GM12878 (cell line): ENCODE measurements around the gene NTRK3. TPM values are rescaled to one million over a fixed set of nuclear protein-coding genes. Genes with fewer than 3 reads are reported as not detected.

Experiments used
- ATAC-seq: fragments of 200-7000 bp; cut with Tn5 transposase; 3 replicates; pipeline ENCODE4 v1.9.1; 2020; ENCODE audit warnings: mild to moderate bottlenecking, moderate library complexity
- BruUV-seq: library from RNA; stranded (reverse); fragments of 400-500 nt; replicated peaks from 2 replicates; lab custom pipeline; 2021; lab: Mats Ljungman, UMichigan
- CTCF ChIA-PET: fragments of 300-600 bp; sonication (Branson Sonifier 250); formaldehyde crosslinking; extraction: SDS; loops from one replicate; lab custom pipeline; 2021; ENCODE audit warnings: inconsistent platforms; lab: Yijun Ruan, JAX
- POLR2A ChIA-PET: fragments of 350-600 bp; formaldehyde crosslinking; extraction: SDS; loops from one replicate; lab custom pipeline; 2021; ENCODE audit warnings: inconsistent platforms; lab: Charles Lee
- RAD21 ChIA-PET: fragments of 300-600 bp; sonication (Branson Sonifier 250); formaldehyde crosslinking; loops from one replicate; lab custom pipeline; 2023; ENCODE audit warnings: antibody characterized with exemption; ENCODE audit not compliant: unreplicated experiment; lab: Charles Lee
- SMC1A ChIA-PET: fragments of 300-600 bp; sonication (Branson Sonifier 250); formaldehyde crosslinking; loops from one replicate; lab custom pipeline; 2023; ENCODE audit not compliant: unreplicated experiment, uncharacterized antibody; lab: Charles Lee
- DNase-seq: peaks from one replicate; pipeline ENCODE4 v3.0.0-alpha.2; 2011; ENCODE audit warnings: low read depth, low spot score
- FAIRE-seq: peaks from 3 replicates; lab custom pipeline; 2011; peaks lifted over from hg19 to GRCh38; lab: Jason Lieb, UNC
- H2AFZ ChIP-seq: 2 replicates; pipeline ENCODE4 v1.6.0; 2011; ENCODE audit warnings: low read depth, low read length, control low read depth; ENCODE audit not compliant: control insufficient read depth
- H3K27ac ChIP-seq: 2 replicates; pipeline ENCODE4 v1.5.1; 2011; ENCODE audit warnings: control low read depth; ENCODE audit not compliant: control insufficient read depth, insufficient read depth
- H3K27me3 ChIP-seq, 2 experiments: replicated peaks in 1 of 2; 2 replicates each; pipeline versions ENCODE4 v1.6.0 to v1.6.1; 2011; ENCODE audit warnings: low read length in 1 of 2; ENCODE audit not compliant: control insufficient read depth in 2 of 2, insufficient read depth in 2 of 2
- H3K36me3 ChIP-seq, 2 experiments: 2 replicates each; pipeline ENCODE4 v1.5.1; 2011; ENCODE audit warnings: low read length in 1 of 2; ENCODE audit not compliant: control insufficient read depth in 2 of 2, insufficient read depth in 2 of 2
- H3K4me1 ChIP-seq: 2 replicates; pipeline ENCODE4 v1.6.1; 2011; ENCODE audit warnings: mild to moderate bottlenecking, low read length, moderate library complexity, mixed read lengths; ENCODE audit not compliant: control insufficient read depth, insufficient read depth
- H3K4me2 ChIP-seq: 2 replicates; pipeline ENCODE4 v1.6.0; 2011; ENCODE audit warnings: control low read depth; ENCODE audit not compliant: control insufficient read depth, insufficient read depth
- H3K4me3 ChIP-seq: fragments of 200-600 bp; sonication (generic); 2 replicates; pipeline ENCODE4 v1.5.1; 2016
- H3K79me2 ChIP-seq: 2 replicates; pipeline ENCODE4 v1.6.0; 2011; ENCODE audit warnings: low read length; ENCODE audit not compliant: control insufficient read depth, insufficient read depth
- H3K9ac ChIP-seq: 2 replicates; pipeline ENCODE4 v1.8.0; 2011; ENCODE audit warnings: low read length, control low read depth, mixed read lengths; ENCODE audit not compliant: control insufficient read depth, insufficient read depth
- H3K9me3 ChIP-seq: replicated peaks from 3 replicates; pipeline ENCODE4 v1.5.1; 2011; ENCODE audit warnings: mild to moderate bottlenecking, low read length; ENCODE audit not compliant: control insufficient read depth, insufficient read depth
- H4K20me1 ChIP-seq: 2 replicates; pipeline ENCODE4 v1.6.0; 2011; ENCODE audit not compliant: control insufficient read depth, insufficient read depth
- CHD1 ChIP-seq: IDR thresholded peaks from 2 replicates; pipeline ENCODE4 v1.6.1; 2012; ENCODE audit warnings: low read depth, low read length, improper control_type of control experiment
- EP300 ChIP-seq, 2 experiments: fragments of 150-350 bp in 1 of 2; IDR thresholded peaks; 2 replicates each; pipeline ENCODE4 v1.6.1; 2011 to 2012; ENCODE audit warnings: low read depth in 2 of 2, low read length in 2 of 2, borderline replicate concordance in 1 of 2, improper control_type of control experiment in 1 of 2, inconsistent platforms in 1 of 2; ENCODE audit not compliant: control insufficient read depth in 1 of 2
- FOS ChIP-seq: IDR thresholded peaks from 3 replicates; pipeline ENCODE4 v1.6.1; 2011; ENCODE audit warnings: borderline replicate concordance; ENCODE audit not compliant: insufficient read length; ENCODE audit errors: extremely low read depth
- HDAC6 ChIP-seq: fragments of 200-600 bp; sonication (generic); IDR thresholded peaks from one replicate; pipeline ENCODE4 v1.8.0; 2017; ENCODE audit warnings: antibody characterized with exemption; ENCODE audit not compliant: unreplicated experiment
- HDGF ChIP-seq: fragments of 450-650 bp; IDR thresholded peaks from 2 replicates; pipeline ENCODE4 v1.6.1; 2016; ENCODE audit warnings: antibody characterized with exemption
- NBN ChIP-seq: fragments of 450-650 bp; IDR thresholded peaks from 2 replicates; pipeline ENCODE4 v1.6.1; 2016
- NR2C1 ChIP-seq: fragments of 450-650 bp; IDR thresholded peaks from 2 replicates; pipeline ENCODE4 v1.6.1; 2017; ENCODE audit warnings: antibody characterized with exemption, mild to moderate bottlenecking, moderate library complexity
- PAX8 ChIP-seq: fragments of 450-650 bp; IDR thresholded peaks from 2 replicates; pipeline ENCODE4 v1.6.1; 2017; ENCODE audit warnings: mild to moderate bottlenecking, moderate library complexity
- PML ChIP-seq: IDR thresholded peaks from 2 replicates; pipeline ENCODE4 v1.6.1; 2012; ENCODE audit warnings: low read length, inconsistent platforms
- SIN3A ChIP-seq: IDR thresholded peaks from 2 replicates; pipeline ENCODE4 v1.6.1; 2012; ENCODE audit warnings: low read depth, low read length, improper control_type of control experiment
- TCF12 ChIP-seq: IDR thresholded peaks from 2 replicates; pipeline ENCODE4 v1.6.1; 2011; ENCODE audit warnings: low read depth, mild to moderate bottlenecking, low read length
- YBX1 ChIP-seq: fragments of 450-650 bp; IDR thresholded peaks from 2 replicates; pipeline ENCODE4 v1.6.1; 2016; ENCODE audit warnings: antibody characterized with exemption
- WGBS: methylation state at CpG from one replicate; pipeline ENCODE4 v1.1.6; 2016; ENCODE audit warnings: low lambda C conversion rate; ENCODE audit not compliant: insufficient replicate concordance, insufficient coverage; ENCODE audit errors: missing lambda C conversion rate; 5-methylcytosine and 5-hydroxymethylcytosine counted together
- in situ Hi-C: fragments of 300-500 bp; cut with MboI; formaldehyde crosslinking; loops from 9 replicates; pipeline ENCODE4 v1.14.3; 2018; ENCODE audit warnings: mixed read lengths
- intact Hi-C: fragments of 100-400 bp; cut with micrococcal nuclease; formaldehyde crosslinking; loops from one replicate; pipeline ENCODE4 v1.14.2; 2022; ENCODE audit not compliant: unreplicated experiment
- polyA plus RNA-seq, 11 experiments: library from polyadenylated mRNA; depleted of rRNA in 4 of 11; unstranded in 6 of 11; stranded (reverse) in 5 of 11; fragments of >200 nt; fragmentation: Nextera tagmentation in 4 of 11; fragmentation: Illumina TruSeq in 1 of 11; extraction: Ambion mirVana in 4 of 11; extraction: Trizol in 1 of 11; gene quantifications; 1 replicate in 1 of 11; 2 replicates in 10 of 11; pipeline versions ENCODE4 v1.2.1 to v1.2.3, GENCODE V29; 2011 to 2016; ENCODE audit warnings: inconsistent platforms in 2 of 11, missing spikeins in 2 of 11, low read depth in 1 of 11
- total RNA-seq, 4 experiments: library from RNA; depleted of rRNA in 3 of 4; stranded (reverse); fragments of >200 nt in 3 of 4; fragmentation: Illumina TruSeq in 1 of 4; extraction: Trizol in 1 of 4; gene quantifications; 2 replicates each; pipeline versions ENCODE4 v1.2.1 to v1.2.3, GENCODE V29; 2013 to 2021
- TF ChIP-seq, protein P1 (sequence below): fragments of 450-650 bp; IDR thresholded peaks from 2 replicates; pipeline ENCODE4 v1.6.1; 2017; ENCODE audit warnings: mild to moderate bottlenecking, moderate library complexity
- TF ChIP-seq, protein P2 (sequence below): IDR thresholded peaks from 2 replicates; pipeline ENCODE4 v1.6.1; 2012; ENCODE audit warnings: improper control_type of control experiment, low read depth, low read length; ENCODE audit not compliant: insufficient replicate concordance
- TF ChIP-seq, protein P3 (sequence below): fragments of 450-650 bp; IDR thresholded peaks from 2 replicates; pipeline ENCODE4 v1.6.1; 2017; ENCODE audit warnings: mild to moderate bottlenecking, low read depth, inconsistent platforms; ENCODE audit not compliant: poor library complexity, severe bottlenecking

Gene NTRK3
- total and polyA plus RNA-seq, 10 of the 15 experiments (the other 5 are each of a cell fraction or from before 2014, with no cell fraction given), result not detected

DNA sequence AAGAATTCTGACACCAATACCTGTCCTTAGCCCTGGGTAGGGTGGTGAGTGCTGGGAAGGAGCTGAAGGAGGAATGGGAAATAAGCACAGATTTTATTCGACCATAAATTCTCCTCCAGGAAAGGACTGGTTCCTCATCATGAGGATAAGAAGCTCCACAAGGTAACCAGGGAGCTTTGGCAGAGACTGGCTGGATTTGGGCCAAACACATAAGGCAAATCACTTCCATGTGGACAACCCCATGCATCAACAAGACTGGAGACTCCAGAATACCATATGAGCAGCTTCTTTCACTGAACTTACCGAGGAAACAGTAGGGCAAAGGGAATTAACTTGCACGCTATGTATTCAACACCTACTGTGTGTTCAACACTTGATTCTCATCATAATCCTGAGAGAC is 312.5 kb downstream of the NTRK3 start:
- H3K36me3 ChIP-seq, result no peaks in the 10 kb centered on the region
- no peak overlapping the region for H3K27ac ChIP-seq
- ChIA-PET POLR2A (no interaction called here), RAD21 (no interaction called here), SMC1A (no interaction called here), CTCF (no interaction called here)
- no peak overlapping the region for H3K9ac ChIP-seq
- H3K4me2 ChIP-seq, result no peak overlapping the region
- H3K4me1 ChIP-seq, result no peaks in the 10 kb centered on the region
- FAIRE-seq, result no peak
- H3K4me3 ChIP-seq, result no peak overlapping the region
- BruUV-seq, result no TSS peak
- in situ Hi-C loops, result no loop called here
- intact Hi-C loops, result no loop called here
- DNase-seq, result no peak
- H3K79me2 ChIP-seq, result no peaks in the 10 kb centered on the region
- ATAC-seq, result no peak
- no peak overlapping the region for H2AFZ ChIP-seq
- no peaks in the 10 kb centered on the region for H4K20me1 ChIP-seq
- H3K9me3 ChIP-seq, result no peaks in the 10 kb centered on the region
- 11% methylated on average over 3 of the region's 3 CpGs for WGBS
- H3K27me3 ChIP-seq, result no peaks in the 10 kb centered on the region; a peak in 1 of 4 replicates
- TF ChIP-seq EP300 (IDR thresholded peaks at IDR 0.05; ENCODE audit: borderline replicate concordance in 1 of 2, control insufficient read depth in 1 of 2, low read depth in 2 of 2, low read length in 2 of 2) (no peak), PAX8 (no peak), SIN3A (no peak), HDGF (no peak), TCF12 (no peak), CHD1 (no peak), FOS (no peak), PML (no peak), YBX1 (no peak), NR2C1 (no peak), NBN (no peak), HDAC6 (no peak)
- TF ChIP-seq, protein P1, sequence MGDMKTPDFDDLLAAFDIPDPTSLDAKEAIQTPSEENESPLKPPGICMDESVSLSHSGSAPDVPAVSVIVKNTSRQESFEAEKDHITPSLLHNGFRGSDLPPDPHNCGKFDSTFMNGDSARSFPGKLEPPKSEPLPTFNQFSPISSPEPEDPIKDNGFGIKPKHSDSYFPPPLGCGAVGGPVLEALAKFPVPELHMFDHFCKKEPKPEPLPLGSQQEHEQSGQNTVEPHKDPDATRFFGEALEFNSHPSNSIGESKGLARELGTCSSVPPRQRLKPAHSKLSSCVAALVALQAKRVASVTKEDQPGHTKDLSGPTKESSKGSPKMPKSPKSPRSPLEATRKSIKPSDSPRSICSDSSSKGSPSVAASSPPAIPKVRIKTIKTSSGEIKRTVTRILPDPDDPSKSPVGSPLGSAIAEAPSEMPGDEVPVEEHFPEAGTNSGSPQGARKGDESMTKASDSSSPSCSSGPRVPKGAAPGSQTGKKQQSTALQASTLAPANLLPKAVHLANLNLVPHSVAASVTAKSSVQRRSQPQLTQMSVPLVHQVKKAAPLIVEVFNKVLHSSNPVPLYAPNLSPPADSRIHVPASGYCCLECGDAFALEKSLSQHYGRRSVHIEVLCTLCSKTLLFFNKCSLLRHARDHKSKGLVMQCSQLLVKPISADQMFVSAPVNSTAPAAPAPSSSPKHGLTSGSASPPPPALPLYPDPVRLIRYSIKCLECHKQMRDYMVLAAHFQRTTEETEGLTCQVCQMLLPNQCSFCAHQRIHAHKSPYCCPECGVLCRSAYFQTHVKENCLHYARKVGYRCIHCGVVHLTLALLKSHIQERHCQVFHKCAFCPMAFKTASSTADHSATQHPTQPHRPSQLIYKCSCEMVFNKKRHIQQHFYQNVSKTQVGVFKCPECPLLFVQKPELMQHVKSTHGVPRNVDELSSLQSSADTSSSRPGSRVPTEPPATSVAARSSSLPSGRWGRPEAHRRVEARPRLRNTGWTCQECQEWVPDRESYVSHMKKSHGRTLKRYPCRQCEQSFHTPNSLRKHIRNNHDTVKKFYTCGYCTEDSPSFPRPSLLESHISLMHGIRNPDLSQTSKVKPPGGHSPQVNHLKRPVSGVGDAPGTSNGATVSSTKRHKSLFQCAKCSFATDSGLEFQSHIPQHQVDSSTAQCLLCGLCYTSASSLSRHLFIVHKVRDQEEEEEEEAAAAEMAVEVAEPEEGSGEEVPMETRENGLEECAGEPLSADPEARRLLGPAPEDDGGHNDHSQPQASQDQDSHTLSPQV, result no peak
- TF ChIP-seq, protein P2, sequence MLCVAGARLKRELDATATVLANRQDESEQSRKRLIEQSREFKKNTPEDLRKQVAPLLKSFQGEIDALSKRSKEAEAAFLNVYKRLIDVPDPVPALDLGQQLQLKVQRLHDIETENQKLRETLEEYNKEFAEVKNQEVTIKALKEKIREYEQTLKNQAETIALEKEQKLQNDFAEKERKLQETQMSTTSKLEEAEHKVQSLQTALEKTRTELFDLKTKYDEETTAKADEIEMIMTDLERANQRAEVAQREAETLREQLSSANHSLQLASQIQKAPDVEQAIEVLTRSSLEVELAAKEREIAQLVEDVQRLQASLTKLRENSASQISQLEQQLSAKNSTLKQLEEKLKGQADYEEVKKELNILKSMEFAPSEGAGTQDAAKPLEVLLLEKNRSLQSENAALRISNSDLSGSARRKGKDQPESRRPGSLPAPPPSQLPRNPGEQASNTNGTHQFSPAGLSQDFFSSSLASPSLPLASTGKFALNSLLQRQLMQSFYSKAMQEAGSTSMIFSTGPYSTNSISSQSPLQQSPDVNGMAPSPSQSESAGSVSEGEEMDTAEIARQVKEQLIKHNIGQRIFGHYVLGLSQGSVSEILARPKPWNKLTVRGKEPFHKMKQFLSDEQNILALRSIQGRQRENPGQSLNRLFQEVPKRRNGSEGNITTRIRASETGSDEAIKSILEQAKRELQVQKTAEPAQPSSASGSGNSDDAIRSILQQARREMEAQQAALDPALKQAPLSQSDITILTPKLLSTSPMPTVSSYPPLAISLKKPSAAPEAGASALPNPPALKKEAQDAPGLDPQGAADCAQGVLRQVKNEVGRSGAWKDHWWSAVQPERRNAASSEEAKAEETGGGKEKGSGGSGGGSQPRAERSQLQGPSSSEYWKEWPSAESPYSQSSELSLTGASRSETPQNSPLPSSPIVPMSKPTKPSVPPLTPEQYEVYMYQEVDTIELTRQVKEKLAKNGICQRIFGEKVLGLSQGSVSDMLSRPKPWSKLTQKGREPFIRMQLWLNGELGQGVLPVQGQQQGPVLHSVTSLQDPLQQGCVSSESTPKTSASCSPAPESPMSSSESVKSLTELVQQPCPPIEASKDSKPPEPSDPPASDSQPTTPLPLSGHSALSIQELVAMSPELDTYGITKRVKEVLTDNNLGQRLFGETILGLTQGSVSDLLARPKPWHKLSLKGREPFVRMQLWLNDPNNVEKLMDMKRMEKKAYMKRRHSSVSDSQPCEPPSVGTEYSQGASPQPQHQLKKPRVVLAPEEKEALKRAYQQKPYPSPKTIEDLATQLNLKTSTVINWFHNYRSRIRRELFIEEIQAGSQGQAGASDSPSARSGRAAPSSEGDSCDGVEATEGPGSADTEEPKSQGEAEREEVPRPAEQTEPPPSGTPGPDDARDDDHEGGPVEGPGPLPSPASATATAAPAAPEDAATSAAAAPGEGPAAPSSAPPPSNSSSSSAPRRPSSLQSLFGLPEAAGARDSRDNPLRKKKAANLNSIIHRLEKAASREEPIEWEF, result no peak
- TF ChIP-seq, protein P3, sequence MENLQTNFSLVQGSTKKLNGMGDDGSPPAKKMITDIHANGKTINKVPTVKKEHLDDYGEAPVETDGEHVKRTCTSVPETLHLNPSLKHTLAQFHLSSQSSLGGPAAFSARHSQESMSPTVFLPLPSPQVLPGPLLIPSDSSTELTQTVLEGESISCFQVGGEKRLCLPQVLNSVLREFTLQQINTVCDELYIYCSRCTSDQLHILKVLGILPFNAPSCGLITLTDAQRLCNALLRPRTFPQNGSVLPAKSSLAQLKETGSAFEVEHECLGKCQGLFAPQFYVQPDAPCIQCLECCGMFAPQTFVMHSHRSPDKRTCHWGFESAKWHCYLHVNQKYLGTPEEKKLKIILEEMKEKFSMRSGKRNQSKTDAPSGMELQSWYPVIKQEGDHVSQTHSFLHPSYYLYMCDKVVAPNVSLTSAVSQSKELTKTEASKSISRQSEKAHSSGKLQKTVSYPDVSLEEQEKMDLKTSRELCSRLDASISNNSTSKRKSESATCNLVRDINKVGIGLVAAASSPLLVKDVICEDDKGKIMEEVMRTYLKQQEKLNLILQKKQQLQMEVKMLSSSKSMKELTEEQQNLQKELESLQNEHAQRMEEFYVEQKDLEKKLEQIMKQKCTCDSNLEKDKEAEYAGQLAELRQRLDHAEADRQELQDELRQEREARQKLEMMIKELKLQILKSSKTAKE, result no peak
